Neural progenitor cell (in vitro differentiated cells): ENCODE results near the gene GLT6D1. TPM values are rescaled to one million over a fixed set of nuclear protein-coding genes. Genes with fewer than 3 reads are reported as not detected.

Experiments
- DNase-seq: peaks from one replicate; pipeline ENCODE4 v3.0.0-alpha.2; 2016; ENCODE audit warnings: low spot score
- H2AFZ ChIP-seq: fragments of 200-600 bp; sonication (generic); replicated peaks from 2 replicates; pipeline ENCODE4 v1.6.1; 2016; ENCODE audit warnings: antibody characterized with exemption
- H3F3A ChIP-seq: fragments of 200-600 bp; sonication (generic); 2 replicates; pipeline ENCODE4 v1.6.1; 2016; ENCODE audit warnings: antibody characterized with exemption, low read depth
- H3K27ac ChIP-seq: fragments of 200-600 bp; sonication (generic); 2 replicates; pipeline ENCODE4 v1.5.1; 2016; ENCODE audit warnings: mild to moderate bottlenecking
- H3K27me3 ChIP-seq: fragments of 200-600 bp; sonication (generic); 2 replicates; pipeline ENCODE4 v1.6.1; 2016; ENCODE audit warnings: mild to moderate bottlenecking, moderate library complexity
- H3K36me3 ChIP-seq: fragments of 200-600 bp; sonication (generic); 2 replicates; pipeline ENCODE4 v1.5.1; 2016
- H3K4me1 ChIP-seq: fragments of 200-600 bp; sonication (generic); 2 replicates; pipeline ENCODE4 v1.6.1; 2016; ENCODE audit warnings: mixed run types
- H3K4me2 ChIP-seq: fragments of 200-600 bp; sonication (generic); 2 replicates; pipeline ENCODE4 v1.6.1; 2016
- H3K4me3 ChIP-seq: fragments of 200-600 bp; sonication (generic); 2 replicates; pipeline ENCODE4 v1.5.1; 2016
- H3K79me2 ChIP-seq: fragments of 200-600 bp; sonication (generic); 2 replicates; pipeline ENCODE4 v1.6.1; 2016; ENCODE audit warnings: low read depth
- H3K9ac ChIP-seq: fragments of 200-600 bp; sonication (generic); 2 replicates; pipeline ENCODE4 v1.6.1; 2016
- H3K9me3 ChIP-seq: fragments of 200-600 bp; sonication (generic); 2 replicates; pipeline ENCODE4 v1.5.1; 2016; ENCODE audit warnings: low read depth
- H4K20me1 ChIP-seq: fragments of 200-600 bp; sonication (generic); 2 replicates; pipeline ENCODE4 v1.6.1; 2016; ENCODE audit warnings: low read depth
- H3K27ac Mint-ChIP-seq: 3 replicates; pipeline ENCODE4 v1.8.0; 2021; ENCODE audit warnings: mixed read lengths
- H3K27me3 Mint-ChIP-seq: 2 replicates; pipeline ENCODE4 v1.8.0; 2022; ENCODE audit warnings: low read depth, mild to moderate bottlenecking, inconsistent platforms, moderate library complexity, mixed read lengths; ENCODE audit not compliant: insufficient read depth
- H3K36me3 Mint-ChIP-seq: 3 replicates; pipeline ENCODE4 v1.8.0; 2021; ENCODE audit warnings: mixed read lengths
- H3K4me1 Mint-ChIP-seq: 3 replicates; pipeline ENCODE4 v1.8.0; 2021; ENCODE audit warnings: mixed read lengths
- H3K4me3 Mint-ChIP-seq: 3 replicates; pipeline ENCODE4 v1.8.0; 2021; ENCODE audit warnings: mild to moderate bottlenecking, moderate library complexity, mixed read lengths
- H3K9me3 Mint-ChIP-seq: 3 replicates; pipeline ENCODE4 v1.8.0; 2020; ENCODE audit warnings: mixed read lengths
- CTCF ChIP-seq: fragments of 200-600 bp; sonication (generic); IDR thresholded peaks from 2 replicates; pipeline ENCODE4 v1.5.1; 2017; ENCODE audit warnings: antibody characterized with exemption, mild to moderate bottlenecking
- EZH2 ChIP-seq: fragments of 200-600 bp; sonication (generic); IDR thresholded peaks from 2 replicates; pipeline ENCODE4 v1.6.1; 2017; ENCODE audit warnings: antibody characterized with exemption, mild to moderate bottlenecking, moderate library complexity
- EZH2phosphoT487 ChIP-seq: fragments of 200-600 bp; sonication (generic); IDR thresholded peaks from 2 replicates; pipeline ENCODE4 v1.6.1; 2017; ENCODE audit warnings: antibody characterized with exemption
- total RNA-seq: library from RNA; depleted of rRNA; stranded (reverse); fragments of >200 nt; gene quantifications from 2 replicates; pipeline ENCODE4 v1.2.3, GENCODE V29; 2015; ENCODE audit warnings: low replicate concordance

The GLT6D1 gene
- total RNA-seq, 1 donor from 2014 or later, result 0.80 TPM

- DNase-seq, result no peak
- no peak overlapping the region for H3K4me2 ChIP-seq
- H3K27ac ChIP-seq, result no peak overlapping the region
- no peaks in the 10 kb centered on the region for H3K36me3 ChIP-seq
- Mint-ChIP-seq H3K27ac (no peak overlapping the region), H3K27me3 (peaks cover 7% of the 10 kb centered on the region), H3K4me1 (peaks cover 2% of the 10 kb centered on the region), H3K9me3 (no peaks in the 10 kb centered on the region), H3K36me3 (no peaks in the 10 kb centered on the region), H3K4me3 (no peak overlapping the region)
- no peaks in the 10 kb centered on the region for H3K79me2 ChIP-seq
- H4K20me1 ChIP-seq, result no peaks in the 10 kb centered on the region
- no peaks in the 10 kb centered on the region for H3K9me3 ChIP-seq
- no peak overlapping the region for H3K9ac ChIP-seq
- TF ChIP-seq EZH2phosphoT487 (no peak), EZH2 (no peak), CTCF (no peak)
- no peaks in the 10 kb centered on the region for H3K27me3 ChIP-seq
- no peaks in the 10 kb centered on the region for H3K4me1 ChIP-seq
- no peaks in the 10 kb centered on the region for H3F3A ChIP-seq
- H3K4me3 ChIP-seq, result no peak overlapping the region
- no peak overlapping the region for H2AFZ ChIP-seq
Observed at GRCh38 chr9:135584371-135584770, 55.0 kb downstream of the GLT6D1 start.

GRCh38 chr9:135583688-135584011, 55.7 kb downstream of the GLT6D1 start:
- H3K36me3 Mint-ChIP-seq, result no peaks in the 10 kb centered on the region
- H3K27ac Mint-ChIP-seq, result peak overlapping the region; percentile 57
- H3K9me3 Mint-ChIP-seq, result no peaks in the 10 kb centered on the region
- Histone ChIP-seq H3K79me2 (no peaks in the 10 kb centered on the region), H2AFZ (no peak overlapping the region), H4K20me1 (no peaks in the 10 kb centered on the region), H3K36me3 (no peaks in the 10 kb centered on the region), H3K4me2 (no peak overlapping the region), H3K27ac (no peak overlapping the region), H3K27me3 (no peaks in the 10 kb centered on the region), H3F3A (no peaks in the 10 kb centered on the region), H3K4me3 (no peak overlapping the region), H3K4me1 (no peaks in the 10 kb centered on the region), H3K9ac (no peak overlapping the region), H3K9me3 (no peaks in the 10 kb centered on the region)
- H3K27me3 Mint-ChIP-seq, result peaks cover 7% of the 10 kb centered on the region
- H3K4me1 Mint-ChIP-seq, result peaks cover 2% of the 10 kb centered on the region
- H3K4me3 Mint-ChIP-seq, result no peak overlapping the region
- TF ChIP-seq CTCF, result no peak
- no peak for TF ChIP-seq EZH2phosphoT487
- TF ChIP-seq EZH2, result no peak
- no peak for DNase-seq

- H3K9ac ChIP-seq, result no peak overlapping the region
- H3K4me3 ChIP-seq, result no peak overlapping the region
- DNase-seq, result no peak
- TF ChIP-seq EZH2 (no peak), EZH2phosphoT487 (no peak)
- H3F3A ChIP-seq, result no peaks in the 10 kb centered on the region
- H4K20me1 ChIP-seq, result no peaks in the 10 kb centered on the region
- no peak overlapping the region for H3K4me2 ChIP-seq
- Mint-ChIP-seq H3K27ac (peak overlapping the region; percentile 57), H3K27me3 (peaks cover 7% of the 10 kb centered on the region), H3K4me3 (no peak overlapping the region), H3K36me3 (no peaks in the 10 kb centered on the region), H3K4me1 (peaks cover 2% of the 10 kb centered on the region), H3K9me3 (no peaks in the 10 kb centered on the region)
- H3K27me3 ChIP-seq, result no peaks in the 10 kb centered on the region
- H3K27ac ChIP-seq, result no peak overlapping the region
- H3K79me2 ChIP-seq, result no peaks in the 10 kb centered on the region
- H3K36me3 ChIP-seq, result no peaks in the 10 kb centered on the region
- no peaks in the 10 kb centered on the region for H3K9me3 ChIP-seq
- H2AFZ ChIP-seq, result no peak overlapping the region
- no peaks in the 10 kb centered on the region for H3K4me1 ChIP-seq
Observed at GRCh38 chr9:135582966-135583687, 56.2 kb downstream of the GLT6D1 start.

GRCh38 chr9:135582541-135582940, 56.8 kb downstream of the GLT6D1 start:
- Histone ChIP-seq H4K20me1 (no peaks in the 10 kb centered on the region), H3K36me3 (no peaks in the 10 kb centered on the region), H3F3A (no peaks in the 10 kb centered on the region), H3K9me3 (no peaks in the 10 kb centered on the region), H3K27ac (no peak overlapping the region), H3K79me2 (no peaks in the 10 kb centered on the region), H3K27me3 (no peaks in the 10 kb centered on the region), H3K4me3 (no peak overlapping the region), H3K4me2 (no peak overlapping the region), H3K4me1 (no peaks in the 10 kb centered on the region), H3K9ac (no peak overlapping the region), H2AFZ (no peak overlapping the region)
- Mint-ChIP-seq H3K9me3 (no peaks in the 10 kb centered on the region), H3K27me3 (peaks cover 7% of the 10 kb centered on the region), H3K4me3 (no peak overlapping the region), H3K4me1 (peaks cover 2% of the 10 kb centered on the region), H3K27ac (no peak overlapping the region), H3K36me3 (no peaks in the 10 kb centered on the region)
- no peak for DNase-seq
- TF ChIP-seq CTCF (no peak), EZH2 (no peak), EZH2phosphoT487 (no peak)
